Neural progenitor cell (in vitro differentiated cells): ENCODE measurements around the gene PBOV1.

ENCODE experiments used
- CTCF ChIP-seq: fragments of 200-600 bp; sonication (generic); IDR thresholded peaks from 2 replicates; pipeline ENCODE4 v1.5.1; 2017; ENCODE audit warnings: antibody characterized with exemption, mild to moderate bottlenecking
- EZH2phosphoT487 ChIP-seq: fragments of 200-600 bp; sonication (generic); IDR thresholded peaks from 2 replicates; pipeline ENCODE4 v1.6.1; 2017; ENCODE audit warnings: antibody characterized with exemption

GRCh38 chr6:138238368-138238767 is 20.1 kb upstream of the PBOV1 start:
- TF ChIP-seq CTCF (no peak), EZH2phosphoT487 (no peak)
